DOHH2 (cell line): ENCODE results near the gene MAP7D1.

ENCODE experiments used
- H3F3A ChIP-seq: fragments of 200-600 bp; sonication (generic), shearing (Covaris generic); 2 replicates; pipeline ENCODE4 v1.6.0; 2016; ENCODE audit warnings: antibody characterized with exemption, mild to moderate bottlenecking; ENCODE audit not compliant: control insufficient read depth, insufficient read depth
- H3K27ac ChIP-seq: fragments of 200-600 bp; sonication (generic); 2 replicates; pipeline ENCODE4 v1.5.1; 2014; ENCODE audit warnings: low read depth, mild to moderate bottlenecking, low read length, moderate library complexity
- H3K27me3 ChIP-seq: fragments of 200-600 bp; sonication (generic); 2 replicates; pipeline ENCODE4 v1.6.1; 2014; ENCODE audit warnings: mild to moderate bottlenecking, low read length, mixed read lengths; ENCODE audit not compliant: control insufficient read depth
- H3K36me3 ChIP-seq: fragments of 200-600 bp; sonication (generic); 2 replicates; pipeline ENCODE4 v1.6.1; 2014; ENCODE audit warnings: mild to moderate bottlenecking, low read length, moderate library complexity, mixed read lengths; ENCODE audit not compliant: control insufficient read depth
- H3K4me1 ChIP-seq: fragments of 200-600 bp; sonication (generic); 2 replicates; pipeline ENCODE4 v1.6.1; 2014; ENCODE audit warnings: mild to moderate bottlenecking, low read length, mixed read lengths; ENCODE audit not compliant: control insufficient read depth
- H3K4me2 ChIP-seq: fragments of 200-600 bp; sonication (generic); 2 replicates; pipeline ENCODE4 v1.6.0; 2014; ENCODE audit warnings: mild to moderate bottlenecking, low read length, moderate library complexity
- H3K4me3 ChIP-seq: fragments of 200-600 bp; sonication (generic); 2 replicates; pipeline ENCODE4 v1.5.1; 2014; ENCODE audit warnings: mild to moderate bottlenecking, low read length, mixed read lengths
- H3K79me2 ChIP-seq: fragments of 200-600 bp; sonication (generic); 2 replicates; pipeline ENCODE4 v1.6.1; 2014; ENCODE audit warnings: mild to moderate bottlenecking, low read length, mixed read lengths; ENCODE audit not compliant: control insufficient read depth
- H3K9me2 ChIP-seq: fragments of 200-600 bp; sonication (generic); replicated peaks from 2 replicates; pipeline ENCODE4 v1.6.1; 2014; ENCODE audit warnings: mild to moderate bottlenecking, low read length, mixed read lengths; ENCODE audit not compliant: control insufficient read depth
- H3K9me3 ChIP-seq: fragments of 200-600 bp; sonication (generic); 2 replicates; pipeline ENCODE4 v1.6.1; 2014; ENCODE audit warnings: antibody characterized with exemption, low read length, mixed read lengths; ENCODE audit not compliant: control insufficient read depth, insufficient read depth
- H4K20me1 ChIP-seq: fragments of 200-600 bp; sonication (generic); 2 replicates; pipeline ENCODE4 v1.6.0; 2014; ENCODE audit warnings: low read depth, mild to moderate bottlenecking, antibody characterized with exemption, low read length, moderate library complexity; ENCODE audit not compliant: control insufficient read depth, insufficient read depth
- CTCF ChIP-seq: fragments of 200-600 bp; sonication (generic); IDR thresholded peaks from one replicate; pipeline ENCODE4 v1.5.1; 2014; ENCODE audit warnings: antibody characterized with exemption, mild to moderate bottlenecking, low read depth, low read length; ENCODE audit not compliant: poor library complexity, severe bottlenecking
- EZH2phosphoT487 ChIP-seq: fragments of 200-600 bp; sonication (generic); IDR thresholded peaks from 2 replicates; pipeline ENCODE4 v1.6.1; 2017; ENCODE audit warnings: borderline replicate concordance, mild to moderate bottlenecking, antibody characterized with exemption, low read length, moderate library complexity, mixed read lengths

The MAP7D1 gene

GRCh38 chr1:36166938-36167905 is 11.3 kb downstream of the MAP7D1 start:
- H3K9me3 ChIP-seq: no peaks in the 10 kb centered on the region
- TF ChIP-seq CTCF (no peak), EZH2phosphoT487 (no peak)
- H4K20me1 ChIP-seq: no peaks in the 10 kb centered on the region; the same call in 1 of the 2 replicates
- H3F3A ChIP-seq: peaks cover 4% of the 10 kb centered on the region; the same call in 1 of the 2 replicates
- peaks cover 45% of the 10 kb centered on the region for H3K36me3 ChIP-seq
- H3K4me3 ChIP-seq: no peak overlapping the region
- no peak overlapping the region for H3K27ac ChIP-seq
- no peaks in the 10 kb centered on the region for H3K9me2 ChIP-seq
- peaks cover 77% of the 10 kb centered on the region for H3K79me2 ChIP-seq
- no peak overlapping the region for H3K4me2 ChIP-seq
- H3K4me1 ChIP-seq: peaks cover 28% of the 10 kb centered on the region
- H3K27me3 ChIP-seq: no peaks in the 10 kb centered on the region

- Histone ChIP-seq H4K20me1 (peaks cover 4% of the 10 kb centered on the region; the same call in 1 of the 2 replicates), H3K36me3 (peaks cover 51% of the 10 kb centered on the region), H3K27me3 (no peaks in the 10 kb centered on the region), H3K9me2 (no peaks in the 10 kb centered on the region), H3K4me1 (peaks cover 15% of the 10 kb centered on the region), H3K9me3 (no peaks in the 10 kb centered on the region), H3F3A (no peaks in the 10 kb centered on the region), H3K79me2 (peaks cover 64% of the 10 kb centered on the region), H3K4me3 (no peak overlapping the region), H3K4me2 (no peak overlapping the region), H3K27ac (no peak overlapping the region)
- TF ChIP-seq CTCF (no peak), EZH2phosphoT487 (no peak)
These were observed 12.6 kb downstream of the MAP7D1 start for GRCh38 chr1:36168514-36168913.

GRCh38 chr1:36170643-36171412 is 14.9 kb downstream of the MAP7D1 start:
- Histone ChIP-seq H3K4me3 (no peak overlapping the region), H4K20me1 (peaks cover 4% of the 10 kb centered on the region; the same call in 1 of the 2 replicates), H3K4me2 (no peak overlapping the region), H3K9me2 (no peaks in the 10 kb centered on the region), H3K9me3 (no peaks in the 10 kb centered on the region), H3K27ac (no peak overlapping the region), H3K36me3 (peaks cover 66% of the 10 kb centered on the region), H3K79me2 (peaks cover 42% of the 10 kb centered on the region), H3F3A (no peaks in the 10 kb centered on the region), H3K4me1 (peaks cover 8% of the 10 kb centered on the region), H3K27me3 (no peaks in the 10 kb centered on the region)
- TF ChIP-seq CTCF (no peak), EZH2phosphoT487 (no peak)
